HEK293 (cell line): ENCODE data around the gene SLC25A19.

Experiments used
- CTCF ChIA-PET: fragments of 350-600 bp; formaldehyde crosslinking; extraction: SDS; loops from one replicate; lab custom pipeline; 2021; ENCODE audit warnings: antibody characterized with exemption; lab: Yijun Ruan, JAX
- POLR2A ChIA-PET: fragments of 300-600 bp; formaldehyde crosslinking; extraction: SDS; loops from one replicate; lab custom pipeline; 2020; ENCODE audit warnings: antibody characterized with exemption, inconsistent platforms; lab: Yijun Ruan, JAX
- H3K27ac ChIP-seq: fragments of 200-500 bp; sonication (Bioruptor generic); 2 replicates; pipeline ENCODE4 v1.5.1; 2014; ENCODE audit warnings: low read depth, low read length, control low read depth, inconsistent platforms; ENCODE audit errors: extremely low read depth
- H3K36me3 ChIP-seq, 2 experiments: fragments of 200-500 bp in 1 of 2; sonication (Bioruptor generic) in 1 of 2; 1 replicate in 1 of 2; 2 replicates in 1 of 2; pipeline ENCODE4 v1.5.1; 2014 to 2017; ENCODE audit warnings: inconsistent platforms in 2 of 2, low read length in 2 of 2; ENCODE audit not compliant: control insufficient read depth in 2 of 2, insufficient read depth in 1 of 2
- H3K4me1 ChIP-seq: fragments of 200-500 bp; sonication (Bioruptor generic); 2 replicates; pipeline ENCODE4 v1.5.1; 2014; ENCODE audit warnings: mild to moderate bottlenecking, low read length, inconsistent platforms; ENCODE audit not compliant: control insufficient read depth, insufficient read depth
- H3K4me3 ChIP-seq: 2 replicates; pipeline ENCODE4 v1.5.1; 2011; ENCODE audit warnings: low read depth, mild to moderate bottlenecking, control low read depth, low read length, moderate library complexity
- H3K9me3 ChIP-seq: fragments of 200-500 bp; sonication (Bioruptor generic); 2 replicates; pipeline ENCODE4 v1.5.1; 2014; ENCODE audit warnings: low read depth, low read length, inconsistent platforms; ENCODE audit not compliant: control insufficient read depth, insufficient read depth
- GLIS1 ChIP-seq: fragments of 450-650 bp; formaldehyde crosslinking; IDR thresholded peaks from 2 replicates; pipeline ENCODE4 v1.5.1; 2016; ENCODE audit warnings: missing biosample characterization, missing genetic modification characterization
- KLF16 ChIP-seq: fragments of 450-650 bp; formaldehyde crosslinking; IDR thresholded peaks from 2 replicates; pipeline ENCODE4 v1.5.1; 2017; ENCODE audit warnings: missing biosample characterization, missing genetic modification characterization
- KLF17 ChIP-seq: fragments of 450-650 bp; formaldehyde crosslinking; IDR thresholded peaks from 2 replicates; pipeline ENCODE4 v1.5.1; 2016; ENCODE audit warnings: missing biosample characterization, missing genetic modification characterization
- ZBTB20 ChIP-seq: fragments of 450-650 bp; formaldehyde crosslinking; IDR thresholded peaks from 2 replicates; pipeline ENCODE4 v1.5.1; 2016; ENCODE audit warnings: missing biosample characterization, missing genetic modification characterization
- ZBTB21 ChIP-seq: fragments of 450-650 bp; formaldehyde crosslinking; IDR thresholded peaks from 2 replicates; pipeline ENCODE4 v1.5.1; 2017; ENCODE audit warnings: missing biosample characterization, missing genetic modification characterization
- ZBTB7A ChIP-seq: fragments of 450-650 bp; formaldehyde crosslinking; IDR thresholded peaks from 2 replicates; pipeline ENCODE4 v1.5.1; 2016; ENCODE audit warnings: low read depth, missing biosample characterization, missing genetic modification characterization
- ZFHX2 ChIP-seq: fragments of 450-650 bp; formaldehyde crosslinking; conservative IDR thresholded peaks from 2 replicates; pipeline ENCODE4 v1.5.1; 2016; ENCODE audit warnings: missing biosample characterization, missing genetic modification characterization
- ZFP69B ChIP-seq: fragments of 450-650 bp; formaldehyde crosslinking; IDR thresholded peaks from 2 replicates; pipeline ENCODE4 v1.5.1; 2016; ENCODE audit warnings: missing biosample characterization, missing genetic modification characterization
- ZNF132 ChIP-seq: fragments of 450-650 bp; formaldehyde crosslinking; IDR thresholded peaks from 2 replicates; pipeline ENCODE4 v1.5.1; 2017; ENCODE audit warnings: missing biosample characterization, missing genetic modification characterization, borderline replicate concordance
- ZNF138 ChIP-seq: fragments of 450-650 bp; formaldehyde crosslinking; IDR thresholded peaks from 2 replicates; pipeline ENCODE4 v1.5.1; 2016; ENCODE audit warnings: missing biosample characterization, missing genetic modification characterization, borderline replicate concordance
- ZNF140 ChIP-seq: fragments of 450-650 bp; formaldehyde crosslinking; IDR thresholded peaks from 2 replicates; pipeline ENCODE4 v1.5.1; 2016; ENCODE audit warnings: missing biosample characterization, missing genetic modification characterization
- ZNF16 ChIP-seq: fragments of 450-650 bp; formaldehyde crosslinking; IDR thresholded peaks from 2 replicates; pipeline ENCODE4 v1.5.1; 2016; ENCODE audit warnings: low read depth, missing biosample characterization, missing genetic modification characterization
- ZNF24 ChIP-seq: fragments of 450-650 bp; formaldehyde crosslinking; IDR thresholded peaks from 2 replicates; pipeline ENCODE4 v1.5.1; 2016; ENCODE audit warnings: missing biosample characterization, missing genetic modification characterization
- ZNF311 ChIP-seq: fragments of 450-650 bp; formaldehyde crosslinking; IDR thresholded peaks from 2 replicates; pipeline ENCODE4 v1.5.1; 2017; ENCODE audit warnings: missing biosample characterization, missing genetic modification characterization, borderline replicate concordance
- ZNF354C ChIP-seq: fragments of 450-650 bp; formaldehyde crosslinking; IDR thresholded peaks from 2 replicates; pipeline ENCODE4 v1.5.1; 2016; ENCODE audit warnings: missing biosample characterization, missing genetic modification characterization, low read depth, borderline replicate concordance
- ZNF366 ChIP-seq: fragments of 450-650 bp; formaldehyde crosslinking; conservative IDR thresholded peaks from 2 replicates; pipeline ENCODE4 v1.5.1; 2016; ENCODE audit warnings: missing biosample characterization, missing genetic modification characterization
- ZNF398 ChIP-seq: fragments of 450-650 bp; formaldehyde crosslinking; IDR thresholded peaks from 2 replicates; pipeline ENCODE4 v1.5.1; 2017; ENCODE audit warnings: missing biosample characterization, missing genetic modification characterization
- ZNF404 ChIP-seq: fragments of 450-650 bp; formaldehyde crosslinking; IDR thresholded peaks from 2 replicates; pipeline ENCODE4 v1.5.1; 2017; ENCODE audit warnings: missing biosample characterization, missing genetic modification characterization
- ZNF473 ChIP-seq: fragments of 450-650 bp; formaldehyde crosslinking; IDR thresholded peaks from 2 replicates; pipeline ENCODE4 v1.5.1; 2017; ENCODE audit warnings: missing biosample characterization, missing genetic modification characterization
- ZNF558 ChIP-seq: fragments of 450-650 bp; formaldehyde crosslinking; IDR thresholded peaks from 2 replicates; pipeline ENCODE4 v1.5.1; 2016; ENCODE audit warnings: missing biosample characterization, missing genetic modification characterization
- ZNF660 ChIP-seq: fragments of 450-650 bp; IDR thresholded peaks from 2 replicates; pipeline ENCODE4 v1.5.1; 2018; ENCODE audit warnings: missing biosample characterization, mild to moderate bottlenecking, missing genetic modification characterization
- ZNF701 ChIP-seq: fragments of 450-650 bp; formaldehyde crosslinking; IDR thresholded peaks from 2 replicates; pipeline ENCODE4 v1.5.1; 2016; ENCODE audit warnings: missing biosample characterization, missing genetic modification characterization
- ZNF776 ChIP-seq: fragments of 450-650 bp; formaldehyde crosslinking; IDR thresholded peaks from 2 replicates; pipeline ENCODE4 v1.5.0; 2017; ENCODE audit warnings: missing biosample characterization, missing genetic modification characterization, borderline replicate concordance
- ZSCAN23 ChIP-seq: fragments of 450-650 bp; formaldehyde crosslinking; IDR thresholded peaks from 2 replicates; pipeline ENCODE4 v1.5.1; 2016; ENCODE audit warnings: missing biosample characterization, missing genetic modification characterization
- TF ChIP-seq, protein P1 (sequence below): fragments of 450-650 bp; formaldehyde crosslinking; IDR thresholded peaks from 2 replicates; pipeline ENCODE4 v1.5.1; 2016; ENCODE audit warnings: missing biosample characterization, missing genetic modification characterization

Gene SLC25A19

DNA sequence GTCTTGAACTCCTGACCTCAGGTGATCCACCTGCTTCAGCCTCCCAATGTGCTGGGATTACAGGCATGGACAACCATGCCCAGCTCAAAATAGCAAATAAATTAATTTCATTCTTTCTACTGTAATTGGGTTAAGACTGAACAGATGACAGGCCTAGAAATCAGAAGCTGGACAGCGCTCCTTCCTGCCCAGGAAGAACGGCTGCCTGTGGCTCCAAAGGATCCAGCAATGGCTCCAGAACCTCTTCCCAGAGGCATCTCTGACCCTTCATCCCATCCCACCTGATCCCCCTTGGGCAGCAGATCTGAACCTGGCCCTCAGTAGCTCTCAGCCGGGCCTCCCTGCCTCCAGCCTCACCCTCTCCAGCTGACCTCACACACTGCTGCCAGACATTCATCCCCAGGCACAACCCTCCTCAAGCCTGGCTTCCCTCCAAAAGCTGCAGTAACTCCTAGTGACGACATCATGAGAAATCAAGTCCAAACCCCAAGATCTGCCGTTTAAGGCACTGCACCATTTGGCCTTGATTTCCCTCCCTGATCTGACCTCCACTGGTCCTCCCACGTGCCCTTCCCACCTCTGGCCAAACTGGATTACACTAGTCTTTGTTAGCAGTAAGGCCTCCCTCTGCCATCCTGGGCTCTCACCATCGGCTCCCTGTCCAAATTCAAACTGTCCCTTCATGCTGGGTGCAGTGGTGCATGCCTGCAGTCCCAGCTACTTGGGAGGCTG, 15.1 kb downstream of the SLC25A19 start (continued):
- TF ChIP-seq ZNF398 (tag by site-specific recombination) (peak; percentile 57), ZNF24 (peak; percentile 50; the same call in 1 of the 2 replicates), ZNF473 (tag by site-specific recombination) (no peak), ZNF404 (no peak), ZFHX2 (peak; percentile 62), ZNF366 (tag by site-specific recombination) (peak; percentile 68), ZNF138 (no peak), ZFP69B (tag by site-specific recombination) (peak; percentile 35; the same call in 1 of the 2 replicates), ZNF660 (peak; percentile 72; the same call in 1 of the 2 replicates), ZNF558 (tag by site-specific recombination) (peak; percentile 97), ZBTB20 (tag by site-specific recombination) (peak; percentile 30; the same call in 1 of the 2 replicates), KLF17 (tag by site-specific recombination) (peak; percentile 80; the same call in 1 of the 2 replicates), ZBTB7A (tag by site-specific recombination) (0 out of 2 replicates have a peak, but pooled peaks have one; percentile 54), ZNF354C (no peak), GLIS1 (peak; percentile 72), ZNF132 (tag by site-specific recombination) (no peak), ZBTB21 (tag by site-specific recombination) (peak; percentile 83), KLF16 (tag by site-specific recombination) (peak; percentile 53), ZSCAN23 (tag by site-specific recombination) (0 out of 2 replicates have a peak, but pooled peaks have one; percentile 65), ZNF140 (tag by site-specific recombination) (no peak), ZNF16 (tag by site-specific recombination) (no peak)
- TF ChIP-seq, protein P1, sequence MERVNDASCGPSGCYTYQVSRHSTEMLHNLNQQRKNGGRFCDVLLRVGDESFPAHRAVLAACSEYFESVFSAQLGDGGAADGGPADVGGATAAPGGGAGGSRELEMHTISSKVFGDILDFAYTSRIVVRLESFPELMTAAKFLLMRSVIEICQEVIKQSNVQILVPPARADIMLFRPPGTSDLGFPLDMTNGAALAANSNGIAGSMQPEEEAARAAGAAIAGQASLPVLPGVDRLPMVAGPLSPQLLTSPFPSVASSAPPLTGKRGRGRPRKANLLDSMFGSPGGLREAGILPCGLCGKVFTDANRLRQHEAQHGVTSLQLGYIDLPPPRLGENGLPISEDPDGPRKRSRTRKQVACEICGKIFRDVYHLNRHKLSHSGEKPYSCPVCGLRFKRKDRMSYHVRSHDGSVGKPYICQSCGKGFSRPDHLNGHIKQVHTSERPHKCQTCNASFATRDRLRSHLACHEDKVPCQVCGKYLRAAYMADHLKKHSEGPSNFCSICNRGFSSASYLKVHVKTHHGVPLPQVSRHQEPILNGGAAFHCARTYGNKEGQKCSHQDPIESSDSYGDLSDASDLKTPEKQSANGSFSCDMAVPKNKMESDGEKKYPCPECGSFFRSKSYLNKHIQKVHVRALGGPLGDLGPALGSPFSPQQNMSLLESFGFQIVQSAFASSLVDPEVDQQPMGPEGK (tag by site-specific recombination) = peak; percentile 62; the same call in 1 of the 2 replicates

DNA sequence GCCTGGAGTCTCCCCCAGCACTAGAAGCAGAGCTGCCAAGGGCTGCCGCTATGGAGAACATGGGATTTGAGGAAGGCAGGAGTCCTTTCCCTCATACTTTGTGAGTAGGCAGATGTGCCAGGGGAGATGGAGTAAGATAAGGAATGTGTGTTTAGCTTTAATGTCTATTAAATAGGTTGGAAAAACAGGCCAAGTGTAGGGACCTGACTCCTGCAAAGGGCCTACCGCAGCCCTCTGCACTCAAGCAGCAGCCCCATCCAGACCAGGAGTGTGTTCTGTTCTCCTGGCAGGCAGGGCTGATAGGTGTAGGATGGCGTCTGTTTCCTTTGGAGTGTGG, 16.4 kb downstream of the SLC25A19 start:
- Histone ChIP-seq H3K27ac (peak overlapping the region; percentile 94; the same call in 1 of the 2 replicates), H3K4me3 (no peak overlapping the region), H3K9me3 (no peaks in the 10 kb centered on the region), H3K36me3 (peaks cover 5 to 37% of the 10 kb centered on the region in 2 experiments; a peak in 2 of 3 replicates)
- POLR2A ChIA-PET = interaction anchor here (1.0 to 6.6 kb wide), 6 partner anchors 11 to 140 kb away, joined by 4 to 111 read pairs (median 22); partner anchors contain the start of genes GGA3, GRB2, MRPS7 and SLC25A19
- no peak for TF ChIP-seq ZNF311
- TF ChIP-seq ZNF776 (tag by site-specific recombination) = no peak
- no peak for TF ChIP-seq ZNF701 (tag by site-specific recombination)
- TF ChIP-seq, all 188 proteins: peak for 0
- CTCF ChIA-PET = interaction anchor here (0.7 to 5.1 kb wide), 7 partner anchors 8 to 254 kb away, joined by 3 to 61 read pairs (median 4); partner anchors contain the start of genes GGA3, MRPS7 and SLC25A19
- H3K4me1 ChIP-seq = peaks cover 4% of the 10 kb centered on the region; the same call in 1 of the 2 replicates
